HepG2 (cell line): ENCODE results near the gene NDEL1. TPM values are rescaled to one million over a fixed set of nuclear protein-coding genes. Genes with fewer than 3 reads are reported as not detected.

Experiments used
- ATF6 ChIP-seq: sonication (generic); formaldehyde crosslinking; conservative IDR thresholded peaks from 2 replicates; pipeline ENCODE4 v1.4.0; 2020; ENCODE audit warnings: missing genetic modification reagents
- CEBPB ChIP-seq: IDR thresholded peaks from 2 replicates; pipeline ENCODE4 v1.6.1; 2011; ENCODE audit warnings: low read depth, low read length, improper control_type of control experiment, borderline replicate concordance
- IRF2 ChIP-seq: IDR thresholded peaks from 2 replicates; pipeline ENCODE4 v1.6.1; 2018; ENCODE audit warnings: missing genetic modification reagents, missing compliant biosample characterization
- JUND ChIP-seq: sonication (generic); formaldehyde crosslinking; IDR thresholded peaks from 2 replicates; pipeline ENCODE4 v1.8.0; 2022; ENCODE audit warnings: mild to moderate bottlenecking, missing genetic modification reagents
- PITX1 ChIP-seq: sonication (generic); formaldehyde crosslinking; IDR thresholded peaks from 2 replicates; pipeline ENCODE4 v1.5.1; 2020; ENCODE audit warnings: mild to moderate bottlenecking, missing genetic modification reagents
- POLR2G ChIP-seq: fragments of 200-400 bp; formaldehyde crosslinking; IDR thresholded peaks from 2 replicates; pipeline ENCODE4 v1.6.1; 2018; ENCODE audit warnings: mild to moderate bottlenecking, low read depth, low read length, moderate library complexity
- SIX4 ChIP-seq: sonication (generic); formaldehyde crosslinking; IDR thresholded peaks from 2 replicates; pipeline ENCODE4 v1.4.0; 2020; ENCODE audit warnings: missing genetic modification reagents
- SUZ12 ChIP-seq: fragments of 150-350 bp; IDR thresholded peaks from 2 replicates; pipeline ENCODE4 v1.6.1; 2014; ENCODE audit warnings: low read depth, low read length
- ZBTB38 ChIP-seq: sonication (generic); formaldehyde crosslinking; IDR thresholded peaks from 2 replicates; pipeline ENCODE4 v1.5.1; 2020; ENCODE audit warnings: mild to moderate bottlenecking, missing genetic modification reagents
- ZMYM3 ChIP-seq: sonication (generic); formaldehyde crosslinking; IDR thresholded peaks from 2 replicates; pipeline ENCODE4 v1.5.1; 2020; ENCODE audit warnings: mild to moderate bottlenecking, missing genetic modification reagents
- ZNF12 ChIP-seq: sonication (generic); formaldehyde crosslinking; IDR thresholded peaks from 2 replicates; pipeline ENCODE4 v1.5.0; 2020; ENCODE audit warnings: missing genetic modification reagents
- ZNF282 ChIP-seq: fragments of 450-650 bp; IDR thresholded peaks from 2 replicates; pipeline ENCODE4 v1.6.1; 2018; ENCODE audit not compliant: partially characterized antibody
- ZNF574 ChIP-seq: sonication (generic); formaldehyde crosslinking; IDR thresholded peaks from 2 replicates; pipeline ENCODE4 v1.4.0; 2020; ENCODE audit warnings: missing genetic modification reagents
- ZNF577 ChIP-seq: sonication (generic); formaldehyde crosslinking; IDR thresholded peaks from 2 replicates; pipeline ENCODE4 v1.4.0; 2020; ENCODE audit warnings: mild to moderate bottlenecking, low read depth, missing genetic modification reagents, borderline replicate concordance
- ZNF644 ChIP-seq: IDR thresholded peaks from 2 replicates; pipeline ENCODE4 v1.6.1; 2016; ENCODE audit warnings: low read depth
- ZNF724P ChIP-seq: sonication (generic); formaldehyde crosslinking; IDR thresholded peaks from 2 replicates; pipeline ENCODE4 v1.8.0; 2022; ENCODE audit warnings: missing genetic modification reagents, borderline replicate concordance
- ZNF747 ChIP-seq: sonication (generic); formaldehyde crosslinking; IDR thresholded peaks from 2 replicates; pipeline ENCODE4 v1.8.1; 2023; ENCODE audit warnings: missing genetic modification reagents, mild to moderate bottlenecking, borderline replicate concordance
- polyA plus RNA-seq, 8 experiments: library from polyadenylated mRNA; depleted of rRNA in 3 of 8; stranded (reverse) in 7 of 8; unstranded in 1 of 8; fragments of >200 nt; fragmentation: Illumina TruSeq in 4 of 8; extraction: Trizol in 4 of 8; gene quantifications; 2 replicates each; pipeline versions ENCODE4 v1.2.1 to v1.2.3, GENCODE V29; 2011 to 2016; ENCODE audit warnings: low read depth in 4 of 8, missing spikeins in 1 of 8, mixed read lengths in 1 of 8; ENCODE audit not compliant: insufficient read depth in 1 of 8
- total RNA-seq, 5 experiments: library from RNA; depleted of rRNA; stranded (reverse); fragments of >200 nt; fragmentation: Illumina TruSeq; extraction: Trizol; gene quantifications; 2 replicates each; pipeline ENCODE4 v1.2.3, GENCODE V29; 2016; ENCODE audit warnings: low read depth in 1 of 5
- TF ChIP-seq, protein P1 (sequence below): IDR thresholded peaks from 2 replicates; pipeline ENCODE4 v1.6.1; 2018; ENCODE audit warnings: missing genetic modification reagents
- TF ChIP-seq, protein P2 (sequence below), 2 experiments: fragments of 450-650 bp in 1 of 2; sonication (generic) in 1 of 2; formaldehyde crosslinking; IDR thresholded peaks; 2 replicates each; pipeline versions ENCODE4 v1.5.0 to v1.8.0; 2020 to 2022; ENCODE audit warnings: mild to moderate bottlenecking in 1 of 2, missing genetic modification reagents in 1 of 2

Gene NDEL1
- total and polyA plus RNA-seq, 2 of the 13 experiments (the other 11 are each of a cell fraction or from before 2014, with no cell fraction given) = 59.8 to 153 TPM

- TF ChIP-seq ZNF577 (CRISPR knock-in tag) = no peak
- no peak for TF ChIP-seq POLR2G
- TF ChIP-seq ATF6 (CRISPR knock-in tag) = 0 out of 2 replicates have a peak, but pooled peaks have one; percentile 50
- TF ChIP-seq ZNF12 (CRISPR knock-in tag) = peak; percentile 54; the same call in 1 of the 2 replicates
- TF ChIP-seq CEBPB = peak; percentile 90
- peak; percentile 89 for TF ChIP-seq IRF2 (CRISPR knock-in tag)
- peak; percentile 71 for TF ChIP-seq ZMYM3 (CRISPR knock-in tag)
- no peak for TF ChIP-seq SUZ12
- peak; percentile 90; the same call in 1 of the 2 replicates for TF ChIP-seq ZNF747 (CRISPR knock-in tag)
- no peak for TF ChIP-seq ZNF724P (CRISPR knock-in tag)
- peak; percentile 75 for TF ChIP-seq ZNF574 (CRISPR knock-in tag)
- TF ChIP-seq PITX1 = peak; percentile 87; the same call in 1 of the 2 replicates
- peak; percentile 75 for TF ChIP-seq SIX4 (CRISPR knock-in tag)
- peak; percentile 71 for TF ChIP-seq ZNF644 (CRISPR knock-in tag)
- TF ChIP-seq JUND (CRISPR knock-in tag) = peak; percentile 85
- TF ChIP-seq ZNF282 = no peak
- TF ChIP-seq, protein P1, sequence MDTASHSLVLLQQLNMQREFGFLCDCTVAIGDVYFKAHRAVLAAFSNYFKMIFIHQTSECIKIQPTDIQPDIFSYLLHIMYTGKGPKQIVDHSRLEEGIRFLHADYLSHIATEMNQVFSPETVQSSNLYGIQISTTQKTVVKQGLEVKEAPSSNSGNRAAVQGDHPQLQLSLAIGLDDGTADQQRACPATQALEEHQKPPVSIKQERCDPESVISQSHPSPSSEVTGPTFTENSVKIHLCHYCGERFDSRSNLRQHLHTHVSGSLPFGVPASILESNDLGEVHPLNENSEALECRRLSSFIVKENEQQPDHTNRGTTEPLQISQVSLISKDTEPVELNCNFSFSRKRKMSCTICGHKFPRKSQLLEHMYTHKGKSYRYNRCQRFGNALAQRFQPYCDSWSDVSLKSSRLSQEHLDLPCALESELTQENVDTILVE (CRISPR knock-in tag) = peak; percentile 88
- TF ChIP-seq ZBTB38 (CRISPR knock-in tag) = no peak
- TF ChIP-seq, protein P2, sequence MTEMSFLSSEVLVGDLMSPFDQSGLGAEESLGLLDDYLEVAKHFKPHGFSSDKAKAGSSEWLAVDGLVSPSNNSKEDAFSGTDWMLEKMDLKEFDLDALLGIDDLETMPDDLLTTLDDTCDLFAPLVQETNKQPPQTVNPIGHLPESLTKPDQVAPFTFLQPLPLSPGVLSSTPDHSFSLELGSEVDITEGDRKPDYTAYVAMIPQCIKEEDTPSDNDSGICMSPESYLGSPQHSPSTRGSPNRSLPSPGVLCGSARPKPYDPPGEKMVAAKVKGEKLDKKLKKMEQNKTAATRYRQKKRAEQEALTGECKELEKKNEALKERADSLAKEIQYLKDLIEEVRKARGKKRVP (CRISPR knock-in tag; IDR thresholded peaks at IDR 0.05) = peak; percentile 43 to 97; a peak in 2 of 4 replicates
Measured at GRCh38 chr17:8420041-8420934, 15.4 kb upstream of the NDEL1 start (continued).
